GM18858 (cell line): ENCODE results near the gene FIZ1.
A peak's percentile ranks its signal among the peaks of the same experiment; 100 is the strongest.

Experiments
- ATAC-seq: cut with Tn5 transposase; IDR thresholded peaks from one replicate; pipeline ENCODE4 v1.9.1; 2021; ENCODE audit not compliant: unreplicated experiment

FIZ1 gene

GRCh38 chr19:55599468-55599841 lies at the start of gene FIZ1:
Gene FIZ1 (minus strand): TSS chr19:55599517. CDS start chr19:55597865, 1,652 bp downstream.
- ATAC-seq = peak; percentile 22

DNA sequence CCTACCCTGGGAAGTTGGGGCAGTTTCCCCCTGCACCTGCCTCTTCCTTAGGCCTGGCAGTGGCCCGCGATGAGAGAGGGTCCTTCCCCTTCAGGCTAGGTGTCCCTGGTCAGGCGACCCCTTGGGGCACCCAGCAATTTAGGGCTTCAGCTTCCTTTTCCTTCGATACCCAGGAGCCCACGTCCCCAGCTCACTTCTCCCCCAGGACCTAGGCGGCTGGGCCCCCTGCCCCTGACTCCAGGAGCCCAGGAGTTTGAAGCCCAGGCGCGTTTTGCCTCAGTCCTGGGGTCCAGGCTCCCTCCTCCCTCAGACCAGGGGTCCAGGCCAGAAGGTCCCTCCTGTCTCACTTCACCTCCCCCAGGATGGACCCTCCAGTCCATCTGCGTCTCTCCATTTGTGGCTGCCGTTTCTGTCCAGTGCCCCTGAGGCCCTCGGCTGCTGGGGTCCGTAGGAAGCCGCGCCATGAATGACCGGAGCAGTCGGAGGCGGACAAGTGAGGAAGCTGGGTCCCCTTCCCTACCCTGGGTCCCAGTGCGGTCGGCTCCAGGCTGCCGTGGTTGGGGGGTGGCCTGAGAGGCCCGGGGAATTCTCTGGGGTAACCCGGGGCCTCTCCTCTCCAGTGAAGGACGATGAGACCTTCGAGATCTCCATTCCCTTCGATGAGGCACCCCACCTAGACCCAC lies 49.4 kb upstream of the FIZ1 start:
- no peak for ATAC-seq

DNA sequence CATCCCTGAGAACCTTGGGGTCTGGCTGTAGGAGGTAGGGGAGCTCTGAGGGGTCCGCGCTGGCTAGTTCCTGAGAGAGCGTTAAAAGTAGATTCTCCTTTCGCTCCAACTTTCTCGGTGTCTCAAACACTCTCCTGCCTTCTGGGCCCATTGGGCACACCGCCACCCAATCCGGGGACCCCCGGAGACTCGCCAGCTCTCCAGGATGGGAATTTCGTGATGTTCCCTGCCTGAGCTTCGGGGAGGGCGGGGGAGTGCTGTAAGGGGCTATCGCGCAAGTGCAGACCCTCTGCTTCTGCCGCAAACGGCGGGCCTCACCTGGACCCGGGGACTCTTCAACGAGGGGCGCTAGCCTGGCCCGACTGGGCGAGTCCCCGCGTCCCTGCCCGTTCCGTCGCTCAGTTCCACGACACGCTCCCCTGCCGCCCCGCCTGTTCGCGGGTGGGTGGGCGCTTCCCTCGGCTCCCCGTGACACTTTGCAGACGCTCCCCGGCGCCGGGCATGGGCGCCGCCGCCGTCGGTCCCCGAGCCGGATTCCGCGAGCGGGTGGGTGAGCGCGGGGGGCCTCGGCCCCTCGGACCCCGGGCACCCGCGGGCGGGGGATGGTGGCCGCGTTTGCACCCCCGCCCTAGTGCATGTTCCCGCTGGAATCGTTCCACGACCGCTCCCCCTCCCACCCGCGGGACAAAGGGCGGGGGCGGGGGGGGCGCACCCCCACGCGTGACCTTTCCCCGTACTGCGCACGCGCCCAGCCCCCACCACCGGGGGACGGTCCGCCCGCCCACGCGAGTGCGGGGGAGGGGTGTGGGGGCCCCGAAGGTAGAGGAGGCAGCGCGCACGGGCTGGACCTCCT lies 48.6 kb upstream of the FIZ1 start, which contains the start of gene CCDC106:
CCDC106 (plus strand) TSS at position 481 of the 853 bp plus-strand sequence. CDS start 835 bp downstream, outside the sequence.
- ATAC-seq = no peak

DNA sequence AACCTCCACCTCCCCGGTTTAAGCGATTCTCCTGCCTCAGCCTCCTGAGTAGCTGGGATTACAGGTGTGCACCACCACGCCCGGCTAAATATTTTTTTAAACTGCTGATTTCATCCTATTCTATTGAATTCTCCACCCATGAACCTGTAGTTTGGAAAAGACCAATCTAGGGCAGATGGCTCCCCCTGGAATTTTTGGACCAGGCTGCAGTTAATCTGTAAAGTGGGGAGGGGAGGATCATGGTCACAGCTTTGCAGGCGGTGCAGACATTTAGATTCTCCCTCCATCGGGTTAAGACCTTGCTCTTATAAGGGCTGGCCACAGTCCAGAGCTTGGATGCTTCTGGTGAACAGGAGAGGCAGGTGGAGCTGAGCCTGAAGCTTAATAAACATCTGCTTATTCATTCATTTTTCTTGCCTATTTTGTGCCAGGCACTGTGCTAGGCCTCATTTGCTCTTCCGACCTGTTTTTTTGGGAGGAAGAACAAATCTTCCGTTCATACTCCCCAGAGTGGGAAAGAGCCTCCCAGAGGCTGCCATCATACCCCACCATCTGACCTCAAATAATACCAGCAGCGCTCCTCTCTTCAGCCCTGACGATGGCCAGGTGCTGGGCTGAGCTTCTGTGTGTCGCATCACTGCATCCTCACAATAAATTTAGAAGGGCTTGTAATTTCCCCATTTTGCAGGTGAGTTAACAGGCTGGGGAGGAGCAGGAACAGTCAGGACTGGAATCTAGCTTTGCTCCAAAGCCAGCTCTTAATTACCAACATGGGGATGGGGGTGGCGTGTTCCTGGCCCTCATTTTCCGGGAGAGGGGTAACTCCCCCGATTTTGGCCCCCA lies 47.8 kb upstream of the FIZ1 start:
- no peak for ATAC-seq

- ATAC-seq = no peak
Observed at GRCh38 chr19:55645512-55645881, 46.2 kb upstream of the FIZ1 start.

DNA sequence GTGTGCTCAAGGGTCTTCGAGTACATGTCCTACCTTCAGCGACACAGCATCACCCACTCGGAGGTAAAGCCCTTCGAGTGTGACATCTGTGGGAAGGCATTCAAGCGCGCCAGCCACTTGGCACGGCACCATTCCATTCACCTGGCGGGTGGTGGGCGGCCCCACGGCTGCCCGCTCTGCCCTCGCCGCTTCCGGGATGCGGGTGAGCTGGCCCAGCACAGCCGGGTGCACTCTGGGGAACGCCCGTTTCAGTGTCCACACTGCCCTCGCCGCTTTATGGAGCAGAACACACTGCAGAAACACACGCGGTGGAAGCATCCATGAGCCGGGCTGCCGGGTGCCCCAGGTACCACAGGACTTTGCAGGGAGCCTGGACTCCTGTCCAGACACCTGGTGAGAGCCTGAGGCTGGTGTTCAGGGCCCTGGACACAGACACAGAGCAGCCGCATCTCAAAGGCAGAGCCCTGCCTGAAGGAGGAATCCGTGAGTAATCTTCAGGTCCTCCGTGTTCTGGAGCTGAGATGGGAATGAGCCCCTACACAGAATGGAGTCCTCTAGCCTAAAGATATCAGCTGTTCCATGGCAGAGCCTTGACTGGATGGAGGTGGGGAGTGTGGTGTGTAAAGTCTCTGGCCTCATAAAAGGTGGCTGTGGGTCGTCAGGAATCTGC lies 45.7 kb upstream of the FIZ1 start:
- no peak for ATAC-seq

- ATAC-seq = no peak
Observed at GRCh38 chr19:55644191-55644833, 45.0 kb upstream of the FIZ1 start.

DNA sequence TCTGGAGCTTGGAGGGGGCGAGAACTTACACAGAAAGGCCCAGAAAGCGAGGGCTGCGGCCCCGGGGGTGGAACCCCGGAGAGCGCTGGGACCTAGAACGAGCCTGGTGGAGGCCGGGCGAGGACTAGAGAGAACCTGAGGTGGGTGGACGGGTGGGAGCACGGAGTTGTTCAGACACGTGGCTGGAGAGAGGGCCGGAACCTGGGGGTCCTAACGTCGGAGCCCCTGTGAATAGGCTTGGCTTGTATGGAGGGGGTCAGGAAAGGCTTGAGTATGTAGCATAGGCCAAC lies 44.5 kb upstream of the FIZ1 start:
- no peak for ATAC-seq

DNA sequence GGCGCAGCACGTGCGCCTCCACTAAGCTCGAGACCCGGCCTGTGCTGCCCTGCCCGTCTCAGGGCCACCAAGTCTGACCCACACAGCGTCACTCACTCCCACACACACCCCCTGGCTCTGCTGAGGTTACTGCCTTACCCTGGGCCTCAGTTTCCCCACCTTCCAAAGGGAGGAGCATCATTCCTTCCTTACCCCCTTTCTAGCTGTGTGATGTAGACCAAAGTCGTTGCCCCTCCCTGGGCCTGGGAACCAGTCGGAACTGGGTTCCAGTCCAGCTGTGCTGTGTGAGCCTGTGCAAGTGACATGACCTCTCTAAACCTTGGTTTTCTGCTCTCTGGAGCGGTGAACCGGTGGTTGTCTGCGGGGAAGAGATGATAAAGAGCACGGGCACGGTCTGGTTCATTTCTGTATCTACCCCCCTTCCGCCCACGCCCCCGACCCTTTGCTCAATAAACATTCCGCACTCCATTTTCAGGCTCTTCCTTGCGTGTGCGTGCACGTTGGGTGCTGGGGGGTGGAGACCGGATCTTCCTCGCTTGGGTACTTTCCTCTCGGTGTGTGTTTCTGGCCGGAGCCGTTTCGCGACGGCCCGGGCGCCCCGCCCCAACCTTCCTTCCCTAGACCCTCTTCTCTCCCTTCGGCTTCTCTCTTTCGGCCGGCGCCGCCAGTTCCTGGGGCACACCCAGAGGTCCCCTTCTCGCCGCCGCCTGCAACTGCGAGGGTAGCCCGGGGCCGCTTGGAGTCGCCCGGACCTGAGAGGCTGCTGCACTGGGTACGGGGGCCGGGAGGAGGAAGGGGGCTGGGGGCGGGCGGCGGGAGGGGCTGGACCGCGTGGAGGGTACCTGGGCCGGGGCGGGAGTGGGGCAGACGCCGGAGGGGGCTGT lies 43.9 kb upstream of the FIZ1 start, which contains the start of gene ZNF581:
ZNF581 (plus strand) TSS at position 647 of the 884 bp plus-strand sequence. CDS start 923 bp downstream, outside the sequence.
- no peak for ATAC-seq

DNA sequence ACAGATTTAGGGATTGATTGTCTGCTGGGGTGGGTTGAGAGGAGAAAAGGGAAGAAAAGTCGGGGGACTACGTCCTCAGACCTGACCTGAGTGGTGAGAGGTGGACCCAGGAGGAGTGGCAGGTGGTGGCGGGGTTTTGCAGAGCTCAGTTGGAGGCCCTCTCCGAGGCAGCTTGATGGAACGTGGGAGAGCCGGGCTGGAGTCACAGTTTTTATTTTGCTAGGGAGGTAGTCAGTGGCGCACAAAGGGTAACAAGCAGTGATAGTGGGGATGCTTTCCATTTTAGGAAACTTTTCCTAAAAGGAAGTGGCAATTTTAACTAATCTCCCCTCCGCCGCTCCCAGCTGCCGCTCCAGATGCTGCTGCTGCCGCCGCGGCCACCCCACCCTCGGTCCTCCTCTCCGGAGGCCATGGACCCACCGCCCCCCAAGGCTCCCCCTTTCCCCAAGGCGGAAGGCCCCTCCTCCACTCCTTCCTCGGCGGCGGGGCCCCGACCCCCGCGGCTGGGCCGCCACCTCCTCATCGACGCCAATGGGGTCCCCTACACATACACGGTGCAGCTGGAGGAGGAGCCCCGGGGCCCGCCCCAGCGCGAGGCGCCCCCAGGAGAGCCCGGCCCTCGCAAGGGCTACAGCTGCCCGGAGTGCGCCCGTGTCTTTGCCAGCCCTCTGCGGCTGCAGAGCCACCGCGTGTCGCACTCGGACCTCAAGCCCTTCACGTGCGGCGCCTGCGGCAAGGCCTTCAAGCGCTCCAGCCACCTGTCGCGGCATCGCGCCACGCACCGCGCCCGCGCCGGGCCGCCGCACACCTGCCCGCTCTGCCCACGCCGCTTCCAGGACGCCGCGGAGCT lies 43.1 kb upstream of the FIZ1 start:
- no peak for ATAC-seq

DNA sequence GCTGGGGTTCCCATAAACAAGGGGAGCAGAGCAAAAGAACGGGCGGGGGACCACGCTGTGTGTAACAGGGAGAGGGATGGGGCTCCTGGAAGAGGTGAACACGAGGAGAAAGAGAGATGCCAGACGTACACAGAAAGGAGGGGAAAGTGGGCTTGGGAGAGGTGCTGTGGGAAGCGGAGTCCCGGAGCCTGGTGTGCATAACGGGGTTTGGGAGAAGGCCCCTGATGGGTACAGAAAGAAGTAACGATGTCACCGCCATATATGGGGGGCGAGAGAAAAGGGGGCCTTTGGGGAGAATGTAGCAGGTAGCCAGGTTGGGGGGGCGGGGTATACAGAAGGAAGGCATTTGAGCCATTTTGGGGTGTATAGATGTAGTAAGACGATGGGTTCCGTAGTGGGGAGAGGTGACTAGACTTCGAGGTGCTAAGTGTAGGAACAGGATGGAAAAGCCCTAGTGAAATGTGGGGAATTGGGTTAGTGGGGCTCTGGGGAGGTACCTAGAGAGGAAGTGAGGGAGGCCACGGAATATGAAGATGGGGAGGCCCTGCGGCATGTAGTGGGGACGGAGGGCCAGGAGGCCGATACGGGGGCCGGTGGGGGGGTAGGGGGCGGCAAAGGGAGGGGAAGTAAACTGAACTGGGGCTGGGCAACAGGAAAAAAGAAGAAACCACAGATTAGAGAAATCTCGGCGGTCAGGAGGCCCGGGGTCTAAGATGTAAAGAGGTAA lies 42.3 kb upstream of the FIZ1 start:
- ATAC-seq = no peak

- ATAC-seq = no peak
Observed at GRCh38 chr19:55640577-55641425, 41.5 kb upstream of the FIZ1 start, which contains the start of gene ZNF580. Gene ZNF580 (plus strand): TSS chr19:55641002. CDS start chr19:55642509, 1,507 bp downstream.

GRCh38 chr19:55640043-55640576 lies 40.8 kb upstream of the FIZ1 start:
- ATAC-seq = no peak

- no peak for ATAC-seq
Observed at GRCh38 chr19:55638864-55639359, 39.6 kb upstream of the FIZ1 start.

GRCh38 chr19:55637534-55637933 lies 38.2 kb upstream of the FIZ1 start:
- no peak for ATAC-seq

DNA sequence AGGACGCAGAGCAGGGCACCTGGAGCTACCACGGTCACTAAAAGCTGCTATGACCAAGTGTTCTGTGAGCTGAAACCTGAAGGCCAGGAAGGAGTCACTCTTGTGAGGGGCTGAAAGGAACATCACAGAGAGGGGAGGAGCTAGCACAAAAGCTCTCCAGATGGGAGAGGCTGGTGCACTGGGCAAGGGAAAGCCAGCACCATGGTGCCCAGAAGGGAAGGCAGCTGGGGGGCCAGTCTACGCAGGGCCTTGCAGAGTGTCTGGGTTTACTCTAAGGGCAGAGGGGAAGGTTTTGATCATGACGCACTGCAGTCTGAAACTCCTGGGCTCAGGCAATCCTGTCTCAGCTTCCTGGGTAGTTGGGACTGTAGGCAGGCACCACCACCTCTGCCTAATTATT lies 37.4 kb upstream of the FIZ1 start:
- no peak for ATAC-seq
